Measurements from ENCODE around the gene OTX1.

OTX1 gene

GRCh38 chr2:63038034-63038433 lies 12.6 kb upstream of the OTX1 start:
- TF ChIP-seq TAF1 (IDR thresholded peaks at IDR 0.05; ENCODE audit: borderline replicate concordance, insufficient read depth, low read length) (no peak), FOXP2 (optimal IDR thresholded peaks at IDR 0.05; ENCODE audit: borderline replicate concordance, extremely low read depth, extremely low read length, insufficient read depth) (no peak), REST (IDR thresholded peaks at IDR 0.05; ENCODE audit: insufficient read depth in 1 of 2, low read depth in 2 of 2, low read length in 2 of 2) (no peak), SIN3A (IDR thresholded peaks at IDR 0.05; ENCODE audit: borderline replicate concordance, insufficient read depth, low read length) (no peak), POLR2AphosphoS5 (IDR thresholded peaks at IDR 0.05; ENCODE audit: low read depth, low read length) (no peak)

- TF ChIP-seq REST (IDR thresholded peaks at IDR 0.05; ENCODE audit: insufficient read depth in 1 of 2, low read depth in 2 of 2, low read length in 2 of 2) (no peak), POLR2AphosphoS5 (IDR thresholded peaks at IDR 0.05; ENCODE audit: low read depth, low read length) (no peak), TAF1 (IDR thresholded peaks at IDR 0.05; ENCODE audit: borderline replicate concordance, insufficient read depth, low read length) (no peak), SIN3A (IDR thresholded peaks at IDR 0.05; ENCODE audit: borderline replicate concordance, insufficient read depth, low read length) (no peak), FOXP2 (optimal IDR thresholded peaks at IDR 0.05; ENCODE audit: borderline replicate concordance, extremely low read depth, extremely low read length, insufficient read depth) (no peak)
Observed at GRCh38 chr2:63040586-63040985, 10.0 kb upstream of the OTX1 start.

GRCh38 chr2:63041592-63041991 lies 9.0 kb upstream of the OTX1 start:
- TF ChIP-seq FOXP2 (optimal IDR thresholded peaks at IDR 0.05; ENCODE audit: borderline replicate concordance, extremely low read depth, extremely low read length, insufficient read depth) (no peak), REST (IDR thresholded peaks at IDR 0.05; ENCODE audit: insufficient read depth in 1 of 2, low read depth in 2 of 2, low read length in 2 of 2) (no peak), SIN3A (IDR thresholded peaks at IDR 0.05; ENCODE audit: borderline replicate concordance, insufficient read depth, low read length) (no peak), TAF1 (IDR thresholded peaks at IDR 0.05; ENCODE audit: borderline replicate concordance, insufficient read depth, low read length) (no peak), POLR2AphosphoS5 (IDR thresholded peaks at IDR 0.05; ENCODE audit: low read depth, low read length) (no peak)

GRCh38 chr2:63044362-63045327 lies 6.0 kb upstream of the OTX1 start:
- TF ChIP-seq REST (IDR thresholded peaks at IDR 0.05; ENCODE audit: insufficient read depth in 1 of 2, low read depth in 2 of 2, low read length in 2 of 2) (no peak), SIN3A (IDR thresholded peaks at IDR 0.05; ENCODE audit: borderline replicate concordance, insufficient read depth, low read length) (no peak), POLR2AphosphoS5 (IDR thresholded peaks at IDR 0.05; ENCODE audit: low read depth, low read length) (no peak), TAF1 (IDR thresholded peaks at IDR 0.05; ENCODE audit: borderline replicate concordance, insufficient read depth, low read length) (no peak), FOXP2 (optimal IDR thresholded peaks at IDR 0.05; ENCODE audit: borderline replicate concordance, extremely low read depth, extremely low read length, insufficient read depth) (no peak)

All from PFSK-1 (cell line).